HG02938 (cell line): ENCODE measurements around the gene MTUS2.
"Not testable (repeated sequence)": the region's sequence is repeated elsewhere in the genome, so short reads cannot be mapped to it uniquely, and the experiment has no call there.

Source experiments
- ATAC-seq: cut with Tn5 transposase; IDR thresholded peaks from one replicate; pipeline ENCODE4 v1.9.1; 2021; ENCODE audit warnings: mild to moderate bottlenecking, moderate library complexity; ENCODE audit not compliant: unreplicated experiment

MTUS2 gene

DNA sequence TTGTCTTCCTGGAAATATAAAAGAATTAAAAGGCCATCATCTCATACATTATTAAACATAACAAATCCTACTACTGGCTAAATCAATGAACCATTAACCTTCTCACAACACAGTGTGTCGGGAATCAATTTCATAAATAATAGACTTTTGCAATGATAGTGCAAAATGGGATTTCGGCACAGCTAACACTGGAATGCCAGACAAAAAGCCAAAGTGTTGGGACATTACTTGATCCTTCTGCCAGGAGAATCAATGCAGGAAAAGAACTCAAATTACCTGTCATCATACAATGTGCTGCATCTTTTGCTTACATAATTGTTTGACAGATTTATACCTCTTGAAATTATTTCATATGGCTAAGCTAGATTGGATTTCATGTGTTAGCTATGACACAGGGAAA, 334.3 kb downstream of the MTUS2 start:
- ATAC-seq: no peak

DNA sequence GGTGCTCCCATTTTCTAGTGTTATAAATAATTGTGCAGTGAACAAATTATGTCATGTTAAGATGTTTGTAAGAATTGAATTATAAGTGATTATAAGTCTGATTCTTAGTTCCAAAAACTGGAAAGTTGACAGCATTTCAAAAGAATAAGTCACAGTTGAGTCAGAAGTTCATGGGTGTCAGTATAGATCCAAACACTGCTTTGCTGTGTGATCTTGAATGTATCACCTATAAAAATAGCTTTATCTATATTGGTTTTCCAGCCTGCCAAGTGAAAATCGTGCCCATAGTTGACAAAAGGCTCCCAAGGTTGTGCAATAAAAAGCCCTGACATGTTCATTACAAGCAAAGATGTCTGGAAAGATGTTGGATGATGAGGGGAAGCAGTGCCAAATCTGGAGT, 336.0 kb downstream of the MTUS2 start:
- ATAC-seq: no peak

DNA sequence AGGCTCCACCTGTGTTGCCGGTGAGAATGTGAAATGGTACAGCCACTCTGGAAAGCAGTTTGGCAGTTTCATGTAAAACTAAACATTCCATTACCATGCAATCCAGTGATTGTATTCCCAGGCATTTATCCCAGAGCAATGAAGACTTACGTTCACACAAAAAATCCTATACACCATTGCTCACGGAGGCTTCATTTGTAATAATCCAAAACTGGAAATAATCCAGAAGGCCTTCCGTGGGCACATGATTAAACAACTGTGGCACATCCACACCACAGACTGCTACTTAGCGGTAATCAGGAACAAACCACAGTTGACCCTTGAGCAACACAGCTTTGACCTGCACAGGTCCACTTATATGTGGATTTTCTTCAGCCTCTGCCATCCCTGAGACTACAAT, 339.7 kb downstream of the MTUS2 start:
- no peak for ATAC-seq

DNA sequence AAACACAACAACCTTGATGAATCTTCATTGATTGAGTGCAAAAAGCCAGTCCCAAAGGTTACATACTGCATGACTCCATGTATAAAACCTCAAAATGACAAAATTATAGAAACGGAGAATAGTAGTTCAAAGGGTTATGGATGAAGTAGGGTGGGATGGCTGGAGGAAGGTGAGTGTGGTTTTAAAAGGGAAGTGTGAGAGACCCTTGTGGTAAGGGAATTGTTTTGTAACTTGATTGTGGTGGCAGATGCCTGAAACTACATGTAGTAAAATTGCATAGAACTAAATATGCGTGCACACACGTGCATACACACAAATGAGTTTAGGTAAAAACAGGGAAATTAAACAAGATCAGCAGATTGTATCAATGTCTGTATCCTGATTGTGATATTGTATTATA, 340.7 kb downstream of the MTUS2 start:
- no peak for ATAC-seq

DNA sequence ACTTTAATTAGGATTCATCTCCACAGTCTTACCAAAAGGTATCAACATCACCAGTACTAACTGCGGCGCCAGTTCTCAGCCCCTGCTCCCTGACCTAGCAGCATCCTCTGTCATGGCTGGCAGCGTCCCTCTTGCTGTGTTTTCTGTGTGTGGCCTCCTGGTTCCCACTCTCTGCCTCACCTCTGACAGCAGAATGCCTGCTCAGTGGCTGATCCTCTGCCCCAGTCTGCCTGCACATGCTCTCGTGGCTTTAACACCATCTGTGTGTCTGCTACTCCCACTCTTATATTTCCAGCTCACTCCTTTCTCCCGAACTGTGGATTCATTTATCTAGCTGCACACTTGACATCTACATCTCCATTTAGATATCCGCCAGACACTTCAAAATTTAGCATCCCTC, 341.5 kb downstream of the MTUS2 start:
- ATAC-seq: no peak

DNA sequence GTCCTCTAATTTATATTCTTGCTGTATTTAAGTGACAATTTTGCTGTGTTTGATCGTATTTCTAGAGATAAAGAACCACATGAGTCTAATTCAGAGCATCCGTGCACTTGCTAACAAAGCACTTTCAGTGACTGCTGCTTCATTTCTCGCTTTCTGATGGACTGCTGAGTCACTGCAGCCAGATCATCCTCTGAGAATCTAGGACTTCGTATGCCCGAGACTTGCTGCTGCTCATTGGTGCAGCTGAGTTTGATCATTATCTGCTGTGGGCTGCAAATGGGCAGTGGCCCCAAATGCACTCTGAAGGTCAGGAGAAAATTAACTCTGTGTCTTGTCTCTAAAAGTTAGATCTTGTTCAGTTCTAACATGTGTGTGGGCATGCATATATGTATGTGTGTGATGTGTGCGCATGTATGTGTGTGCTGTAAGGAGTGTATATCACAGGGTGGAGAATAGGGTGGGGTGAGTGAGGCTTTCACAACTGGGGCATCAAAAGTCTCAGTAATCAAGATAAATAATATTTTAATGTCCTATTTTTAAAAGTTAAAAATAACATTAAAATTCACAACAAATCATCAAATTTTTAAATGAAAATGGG, 342.6 kb downstream of the MTUS2 start:
- ATAC-seq: no peak

DNA sequence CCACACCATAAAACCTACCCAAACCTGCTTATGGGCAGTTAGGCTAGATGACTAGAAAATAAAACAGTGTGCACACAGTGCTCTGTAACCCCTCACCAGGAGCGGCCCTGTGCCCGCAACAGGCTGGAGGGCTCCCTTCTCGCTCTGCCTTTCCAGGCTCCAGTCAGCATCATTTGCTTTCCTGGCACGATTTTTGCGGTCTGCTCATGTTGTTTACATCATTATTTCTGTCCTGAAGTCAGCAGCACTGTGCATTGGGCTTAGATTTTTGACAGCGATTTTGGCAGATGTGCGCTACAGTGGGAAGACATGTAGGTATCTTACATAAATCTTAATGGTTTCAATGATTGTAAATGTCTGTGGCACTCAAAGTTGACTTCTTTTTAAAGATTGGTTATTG, 344.0 kb downstream of the MTUS2 start:
- ATAC-seq: no peak

DNA sequence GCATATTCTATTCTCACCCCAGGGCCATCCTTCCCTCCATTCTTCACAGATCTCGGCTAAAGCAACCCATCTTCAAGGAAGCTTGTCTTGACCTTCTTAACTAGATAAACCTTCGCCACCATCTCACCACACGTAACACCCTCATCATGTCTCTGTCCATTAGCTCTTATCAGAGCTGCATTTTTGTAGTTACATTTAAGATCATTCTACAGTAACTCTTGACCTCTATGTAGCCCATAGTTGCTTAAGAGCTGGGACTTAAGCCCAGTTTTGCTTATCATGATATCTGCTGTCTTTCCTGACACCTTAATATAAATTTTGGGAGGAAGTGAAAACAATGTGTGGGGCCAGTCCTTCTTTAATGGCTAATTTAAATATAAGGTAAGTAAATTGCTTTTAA, 345.1 kb downstream of the MTUS2 start:
- ATAC-seq: no peak

DNA sequence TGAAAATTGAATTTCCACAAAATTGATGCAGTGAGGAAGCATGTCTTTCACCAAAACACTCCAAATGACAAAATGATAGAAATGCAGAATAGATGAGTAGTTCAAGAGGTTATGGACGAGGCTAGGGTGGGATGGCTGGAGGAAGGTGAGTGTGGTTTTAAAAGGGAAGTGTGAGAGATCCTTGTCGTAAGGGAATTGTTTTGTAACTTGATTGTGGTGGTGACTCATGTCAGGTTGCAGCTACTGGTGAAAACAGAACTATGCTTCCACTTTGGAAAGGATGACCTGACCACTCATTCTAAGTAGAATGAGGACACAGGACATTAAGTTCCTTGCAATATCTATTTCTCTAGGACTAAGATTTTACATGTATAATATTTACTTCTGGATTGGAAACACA, 345.7 kb downstream of the MTUS2 start:
- ATAC-seq: no peak

DNA sequence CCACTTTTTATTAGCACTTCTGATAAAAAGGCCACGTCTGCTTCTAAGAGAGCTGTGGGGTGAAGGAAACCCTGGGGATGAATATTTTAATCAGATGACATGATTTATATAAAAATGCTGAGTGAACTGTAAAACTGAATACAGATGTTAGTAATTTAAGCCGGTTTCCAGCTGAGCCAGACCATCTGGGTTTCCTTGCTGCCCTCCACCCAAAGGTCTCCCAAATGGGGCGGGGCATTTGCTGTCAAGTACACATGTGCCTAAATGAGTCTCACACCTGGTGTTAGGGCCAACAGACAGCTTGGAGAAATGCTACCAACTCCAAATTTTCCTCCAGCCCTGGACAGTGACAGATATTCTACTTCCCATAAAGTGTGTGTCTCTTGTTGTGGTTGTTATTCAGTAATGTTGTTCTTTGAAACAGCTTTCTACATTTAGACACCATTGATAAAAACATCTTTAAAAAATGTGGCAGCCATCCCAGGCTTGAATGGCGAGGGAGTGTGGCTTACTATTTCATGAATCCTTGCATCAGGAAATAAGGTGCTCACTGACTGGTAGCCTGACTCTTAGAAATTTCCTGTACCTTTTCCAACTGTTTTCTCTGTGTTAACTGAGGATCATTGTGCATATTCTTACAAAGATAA, 350.4 kb downstream of the MTUS2 start:
- no peak for ATAC-seq

DNA sequence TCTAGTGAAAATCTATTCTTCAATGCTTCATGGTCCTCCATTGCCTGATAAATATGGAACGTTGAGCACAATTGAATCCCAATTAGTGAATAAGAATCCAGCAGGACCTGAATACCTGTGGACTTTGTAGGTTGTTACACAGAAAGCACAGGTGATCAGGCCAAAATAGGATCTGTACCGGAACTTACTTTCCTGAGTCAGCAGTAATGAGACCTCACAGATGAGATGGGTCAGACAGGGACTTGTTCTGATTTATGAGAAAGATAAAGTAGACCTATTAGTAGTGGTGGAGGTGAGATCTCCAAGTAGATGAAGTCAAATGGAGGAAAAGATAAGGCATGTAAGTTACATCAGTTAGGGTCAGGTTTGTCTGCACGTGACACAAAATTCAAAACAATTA, 351.1 kb downstream of the MTUS2 start:
- no peak for ATAC-seq

DNA sequence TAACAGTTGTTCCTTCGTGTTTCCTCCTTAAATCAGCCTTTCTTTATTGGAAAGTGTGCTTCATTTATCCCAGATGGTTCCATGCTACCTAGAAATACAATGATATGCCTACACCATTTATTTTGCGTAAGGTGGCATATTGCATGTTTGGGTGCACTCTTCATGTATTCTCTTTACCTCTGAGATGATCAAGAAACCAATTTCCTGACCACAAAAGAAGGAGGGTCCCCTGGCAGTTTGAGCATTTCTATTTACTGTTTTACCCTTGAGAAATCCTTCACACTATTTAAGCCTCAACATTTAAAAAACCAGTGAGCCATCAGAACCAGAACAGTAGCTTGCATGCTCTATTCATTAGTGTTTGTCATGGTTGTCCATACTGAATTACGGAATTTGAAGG, 354.0 kb downstream of the MTUS2 start:
- no peak for ATAC-seq

DNA sequence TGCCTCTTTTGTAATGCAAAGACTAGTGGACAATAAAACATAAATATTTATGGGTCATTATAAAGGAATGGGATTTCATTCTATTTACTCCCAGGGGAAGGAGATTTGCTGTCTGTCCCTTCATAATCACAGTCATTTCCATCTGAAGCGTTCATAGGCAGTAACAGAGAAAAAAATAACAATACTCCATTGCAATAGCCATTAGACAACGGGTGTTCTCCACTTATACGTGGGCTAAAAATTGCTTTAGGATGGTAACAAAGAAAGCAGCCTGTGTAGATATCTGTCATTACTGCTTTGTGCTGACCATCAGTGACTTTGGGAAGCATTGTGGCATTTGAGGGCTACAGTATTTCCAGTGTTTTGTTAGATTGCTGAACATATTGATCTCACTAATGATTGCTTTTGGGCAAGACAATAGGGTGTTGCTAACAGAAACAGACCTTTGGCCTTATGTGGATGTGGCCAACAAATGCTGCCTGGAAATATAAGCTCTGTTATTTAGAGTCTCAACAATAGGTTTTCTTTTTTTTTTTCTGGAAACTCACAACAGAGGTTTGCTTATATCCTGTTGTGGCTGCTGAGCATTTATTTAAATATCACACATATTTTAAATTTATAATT, 355.2 kb downstream of the MTUS2 start:
- no peak for ATAC-seq

DNA sequence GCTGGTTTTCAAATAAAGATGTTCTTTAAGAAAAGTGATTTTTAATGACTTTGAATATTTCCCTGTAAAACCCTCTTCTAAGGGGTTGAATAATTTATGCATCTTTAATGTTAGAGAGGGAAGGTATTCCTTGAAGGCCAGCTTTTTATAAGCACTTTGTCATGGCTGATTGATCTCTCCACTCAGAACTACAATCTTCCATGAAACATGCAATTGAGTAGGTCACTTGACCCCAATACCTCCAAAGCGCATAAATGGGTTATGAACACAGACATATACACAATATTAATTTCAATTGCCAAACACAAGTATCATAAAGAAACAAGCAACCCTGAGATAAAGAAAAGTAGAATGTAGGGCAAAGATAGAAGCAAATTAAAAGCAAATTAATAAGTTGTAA, 359.9 kb downstream of the MTUS2 start:
- ATAC-seq: no peak

DNA sequence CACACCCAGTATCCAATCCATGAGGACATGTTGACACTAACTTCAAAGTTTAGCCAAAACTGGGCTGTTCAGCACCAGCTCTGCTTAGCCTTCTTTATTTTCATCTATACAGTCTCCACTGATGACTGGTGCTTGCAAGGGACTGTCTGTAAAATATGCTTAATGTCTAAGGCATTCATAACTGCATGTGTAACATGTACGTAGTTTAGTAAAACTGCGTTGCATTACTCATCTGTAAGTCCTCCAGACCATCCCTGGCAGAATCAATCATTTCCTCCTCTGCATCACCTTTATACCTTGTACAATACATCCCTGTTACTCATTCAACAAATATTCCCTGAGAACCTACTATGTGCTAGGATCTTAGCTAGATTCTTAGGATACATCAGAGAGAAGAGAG, 362.1 kb downstream of the MTUS2 start:
- no peak for ATAC-seq

DNA sequence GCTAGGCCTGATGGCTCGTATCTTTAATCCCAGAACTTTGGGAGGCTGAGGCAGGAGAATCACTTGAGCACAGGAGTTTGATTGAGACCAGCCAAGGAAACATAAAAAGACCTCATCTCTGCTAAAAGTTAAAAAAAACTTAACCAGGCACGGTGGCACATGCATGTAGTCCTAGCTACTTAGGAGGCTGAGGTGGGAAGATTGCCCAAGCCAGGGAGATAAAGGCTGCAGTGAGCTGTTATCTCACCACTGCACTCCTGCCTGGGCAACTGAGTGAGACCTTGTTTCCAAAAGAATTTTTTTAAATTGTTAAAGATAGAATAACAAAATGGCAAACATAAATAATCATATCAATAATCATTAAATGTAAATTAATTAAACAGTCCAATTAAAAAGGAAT, 365.8 kb downstream of the MTUS2 start:
- ATAC-seq: no peak

DNA sequence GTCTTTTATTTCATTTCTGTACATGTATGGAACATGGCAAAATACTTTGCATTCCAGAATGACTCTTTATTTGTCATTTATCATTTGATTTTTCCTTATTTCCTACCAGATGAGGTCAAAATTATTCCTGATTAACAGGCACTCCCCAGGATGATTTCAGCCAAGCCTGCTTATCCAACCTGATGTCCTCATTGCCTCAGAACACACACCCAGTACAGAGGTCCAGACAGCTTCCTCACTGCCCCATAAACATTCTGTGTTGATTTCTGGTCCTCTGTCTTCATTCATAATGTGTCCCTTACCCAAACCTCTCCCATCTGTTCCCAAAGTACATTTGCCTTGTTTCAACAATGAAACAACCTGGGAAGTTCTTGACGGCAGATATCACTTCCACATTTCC, 367.4 kb downstream of the MTUS2 start:
- no peak for ATAC-seq

DNA sequence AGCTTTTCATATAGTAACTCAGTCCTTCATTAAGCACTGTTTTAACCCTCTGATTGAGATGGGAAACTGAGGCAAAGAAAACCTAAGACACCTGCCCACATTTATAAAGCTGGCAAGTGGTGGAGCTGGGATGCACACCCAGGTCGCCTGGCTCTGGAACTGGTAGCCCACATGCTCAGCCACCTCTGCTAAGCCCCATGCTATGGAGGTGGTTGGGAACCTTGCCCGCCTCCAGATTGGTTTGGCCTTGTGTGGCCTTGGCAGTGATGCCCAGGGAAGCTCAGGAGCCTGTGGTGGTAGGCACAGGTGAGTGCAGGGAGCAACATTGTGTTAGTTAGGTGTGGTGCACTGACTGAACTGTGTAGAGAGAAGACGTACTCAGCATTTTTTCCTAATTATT, 370.2 kb downstream of the MTUS2 start:
- ATAC-seq: no peak

DNA sequence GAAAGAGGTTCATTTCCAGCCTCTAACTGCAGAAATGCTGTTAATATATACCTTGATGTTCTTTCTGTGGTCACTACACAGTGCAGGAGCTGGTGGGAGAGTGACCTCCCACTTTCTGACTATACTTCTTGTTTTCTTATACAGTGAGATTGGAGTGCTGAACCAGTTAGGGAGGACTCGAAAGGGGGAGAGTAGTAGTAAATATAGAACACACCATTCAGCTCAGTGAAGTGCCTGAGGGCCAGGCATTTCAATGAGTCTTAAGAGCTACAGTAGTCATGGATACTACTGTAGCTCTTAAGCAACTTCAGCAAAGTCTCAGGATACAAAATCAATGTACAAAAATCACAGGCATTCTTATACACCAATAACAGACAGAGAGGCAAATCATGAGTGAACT, 372.9 kb downstream of the MTUS2 start:
- ATAC-seq: no peak

DNA sequence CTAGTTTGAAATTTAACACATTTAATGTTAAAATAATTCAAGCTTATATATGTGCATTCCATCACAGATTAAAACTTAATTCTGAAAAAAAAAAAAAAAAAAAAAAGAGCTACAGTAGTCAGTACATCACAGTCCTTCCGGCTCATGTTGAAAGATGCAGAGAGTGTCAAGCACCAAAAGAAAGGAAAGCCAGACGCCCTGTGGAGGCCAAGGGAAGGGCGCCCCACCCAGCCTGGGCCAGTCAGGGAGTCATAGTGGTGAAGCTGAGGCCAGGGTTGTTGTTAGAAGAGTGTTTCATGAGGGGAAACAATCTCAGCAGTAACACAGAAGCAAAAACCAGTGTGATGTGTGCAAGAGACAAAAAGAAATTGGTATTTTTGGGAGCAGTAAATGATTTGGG, 375.3 kb downstream of the MTUS2 start:
- no peak for ATAC-seq

DNA sequence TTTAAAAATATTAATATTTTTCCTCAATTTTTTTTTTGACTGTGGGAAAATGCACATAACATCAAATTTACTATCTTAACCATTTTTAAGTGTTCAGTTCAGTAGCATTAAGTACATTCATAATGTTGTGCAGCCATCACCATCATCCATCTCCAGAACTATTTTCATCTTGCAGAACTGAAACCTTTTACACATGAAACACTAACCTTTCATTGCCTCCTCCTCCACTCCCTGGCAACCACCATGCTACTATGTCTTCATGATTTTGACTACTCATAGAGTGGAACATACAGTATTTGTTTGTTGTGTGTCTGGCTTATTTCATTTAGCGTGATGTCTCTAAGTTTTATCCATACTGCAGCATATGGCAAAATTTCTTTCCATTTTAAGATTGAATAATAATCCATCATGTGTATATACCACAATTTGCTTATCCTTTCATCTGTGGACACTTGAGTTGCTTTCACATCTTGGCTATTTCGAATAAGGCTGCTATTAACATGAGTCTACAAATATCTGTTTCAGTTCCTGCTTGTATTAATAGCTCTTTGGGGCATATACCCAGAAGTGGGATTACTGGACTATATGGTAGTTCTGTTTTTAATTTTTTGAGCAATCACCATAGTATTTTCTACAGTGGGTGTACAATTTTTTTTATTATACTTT, 376.4 kb downstream of the MTUS2 start:
- peak; percentile 96 for ATAC-seq

DNA sequence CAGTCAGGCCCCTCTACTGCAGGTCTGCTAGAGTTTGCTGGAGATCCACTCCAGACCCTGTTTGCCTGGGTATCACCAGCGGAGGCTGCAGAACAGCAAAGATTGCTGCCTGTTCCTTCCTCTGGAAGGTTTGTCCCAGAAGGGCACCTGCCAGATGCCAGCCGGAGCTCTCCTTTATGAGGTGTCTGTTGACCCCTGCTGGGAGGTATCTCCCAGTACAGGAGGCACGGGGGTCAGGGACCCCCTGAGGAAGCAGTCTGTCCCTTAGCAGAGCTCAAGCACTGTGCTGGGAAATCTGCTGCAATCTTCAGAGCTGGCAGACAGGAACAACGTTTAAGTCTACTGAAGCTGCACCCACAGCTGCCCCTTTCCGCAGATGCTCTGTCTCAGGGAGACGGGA, 382.6 kb downstream of the MTUS2 start:
- ATAC-seq: not testable (repeated sequence)
